ENCODE measurements around the gene PAQR4. TPM values are rescaled to one million over a fixed set of nuclear protein-coding genes. Genes with fewer than 3 reads are reported as not detected.

PAQR4 gene
- polyA plus RNA-seq, 1 donor from 2014 or later = 47.8 TPM

DNA sequence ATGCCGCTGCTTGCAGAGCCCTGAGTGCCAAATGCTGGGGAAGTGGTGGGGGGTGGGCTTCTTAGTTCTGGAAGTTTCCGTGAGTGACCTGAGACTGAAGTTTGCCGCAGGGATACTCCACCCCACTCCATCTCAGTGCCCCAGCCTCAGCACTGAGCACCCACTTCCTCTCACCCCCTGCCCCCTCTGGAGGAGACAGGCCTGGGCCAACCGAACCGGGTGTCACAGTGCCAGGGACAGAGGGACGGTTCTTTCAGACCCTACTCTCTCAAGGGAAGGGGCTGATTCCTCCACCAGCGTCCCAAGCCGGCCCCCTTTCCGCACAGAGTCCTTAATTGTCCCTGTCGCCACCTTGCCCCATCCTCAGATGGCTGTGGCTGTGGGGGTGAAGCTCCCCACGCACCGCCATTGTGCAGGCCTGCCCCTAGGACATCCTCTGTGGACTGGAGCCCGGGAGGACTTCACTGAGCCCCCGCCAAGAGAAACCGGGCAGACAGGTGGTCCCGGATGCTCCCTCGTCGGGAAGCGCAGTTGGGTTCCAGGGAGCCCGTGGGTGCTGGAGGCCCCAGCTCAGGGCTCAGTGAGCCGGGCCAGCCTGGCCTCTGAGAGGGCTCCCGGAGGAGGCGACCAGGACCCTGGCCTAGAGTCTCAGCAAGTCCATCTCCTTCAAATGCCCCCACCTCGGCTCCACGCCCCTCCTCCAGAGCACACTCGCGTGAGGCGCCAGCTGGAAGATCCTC, 6.6 kb upstream of the PAQR4 start:
- H3K27me3 ChIP-seq (ENCODE audit: insufficient read depth, low read depth, low read length) = peaks cover 48% of the 10 kb centered on the region
- TF ChIP-seq, protein P1, sequence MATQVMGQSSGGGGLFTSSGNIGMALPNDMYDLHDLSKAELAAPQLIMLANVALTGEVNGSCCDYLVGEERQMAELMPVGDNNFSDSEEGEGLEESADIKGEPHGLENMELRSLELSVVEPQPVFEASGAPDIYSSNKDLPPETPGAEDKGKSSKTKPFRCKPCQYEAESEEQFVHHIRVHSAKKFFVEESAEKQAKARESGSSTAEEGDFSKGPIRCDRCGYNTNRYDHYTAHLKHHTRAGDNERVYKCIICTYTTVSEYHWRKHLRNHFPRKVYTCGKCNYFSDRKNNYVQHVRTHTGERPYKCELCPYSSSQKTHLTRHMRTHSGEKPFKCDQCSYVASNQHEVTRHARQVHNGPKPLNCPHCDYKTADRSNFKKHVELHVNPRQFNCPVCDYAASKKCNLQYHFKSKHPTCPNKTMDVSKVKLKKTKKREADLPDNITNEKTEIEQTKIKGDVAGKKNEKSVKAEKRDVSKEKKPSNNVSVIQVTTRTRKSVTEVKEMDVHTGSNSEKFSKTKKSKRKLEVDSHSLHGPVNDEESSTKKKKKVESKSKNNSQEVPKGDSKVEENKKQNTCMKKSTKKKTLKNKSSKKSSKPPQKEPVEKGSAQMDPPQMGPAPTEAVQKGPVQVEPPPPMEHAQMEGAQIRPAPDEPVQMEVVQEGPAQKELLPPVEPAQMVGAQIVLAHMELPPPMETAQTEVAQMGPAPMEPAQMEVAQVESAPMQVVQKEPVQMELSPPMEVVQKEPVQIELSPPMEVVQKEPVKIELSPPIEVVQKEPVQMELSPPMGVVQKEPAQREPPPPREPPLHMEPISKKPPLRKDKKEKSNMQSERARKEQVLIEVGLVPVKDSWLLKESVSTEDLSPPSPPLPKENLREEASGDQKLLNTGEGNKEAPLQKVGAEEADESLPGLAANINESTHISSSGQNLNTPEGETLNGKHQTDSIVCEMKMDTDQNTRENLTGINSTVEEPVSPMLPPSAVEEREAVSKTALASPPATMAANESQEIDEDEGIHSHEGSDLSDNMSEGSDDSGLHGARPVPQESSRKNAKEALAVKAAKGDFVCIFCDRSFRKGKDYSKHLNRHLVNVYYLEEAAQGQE (IDR thresholded peaks at IDR 0.05; ENCODE audit: borderline replicate concordance) = no peak
- TF ChIP-seq EZH2 (IDR thresholded peaks at IDR 0.05; ENCODE audit: borderline replicate concordance, insufficient read depth, low read length, poor library complexity, severe bottlenecking) (no peak), POLR2AphosphoS5 (IDR thresholded peaks at IDR 0.05) (no peak), SMC3 (conservative IDR thresholded peaks at IDR 0.05; ENCODE audit: poor library complexity) (no peak), RAD21 (conservative IDR thresholded peaks at IDR 0.05) (no peak), TAF1 (IDR thresholded peaks at IDR 0.05; ENCODE audit: low read depth) (no peak), MXI1 (conservative IDR thresholded peaks at IDR 0.05; ENCODE audit: poor library complexity, severe bottlenecking) (no peak), EP300 (conservative IDR thresholded peaks at IDR 0.05; ENCODE audit: poor library complexity, severe bottlenecking) (no peak)
- TF ChIP-seq, protein P2, sequence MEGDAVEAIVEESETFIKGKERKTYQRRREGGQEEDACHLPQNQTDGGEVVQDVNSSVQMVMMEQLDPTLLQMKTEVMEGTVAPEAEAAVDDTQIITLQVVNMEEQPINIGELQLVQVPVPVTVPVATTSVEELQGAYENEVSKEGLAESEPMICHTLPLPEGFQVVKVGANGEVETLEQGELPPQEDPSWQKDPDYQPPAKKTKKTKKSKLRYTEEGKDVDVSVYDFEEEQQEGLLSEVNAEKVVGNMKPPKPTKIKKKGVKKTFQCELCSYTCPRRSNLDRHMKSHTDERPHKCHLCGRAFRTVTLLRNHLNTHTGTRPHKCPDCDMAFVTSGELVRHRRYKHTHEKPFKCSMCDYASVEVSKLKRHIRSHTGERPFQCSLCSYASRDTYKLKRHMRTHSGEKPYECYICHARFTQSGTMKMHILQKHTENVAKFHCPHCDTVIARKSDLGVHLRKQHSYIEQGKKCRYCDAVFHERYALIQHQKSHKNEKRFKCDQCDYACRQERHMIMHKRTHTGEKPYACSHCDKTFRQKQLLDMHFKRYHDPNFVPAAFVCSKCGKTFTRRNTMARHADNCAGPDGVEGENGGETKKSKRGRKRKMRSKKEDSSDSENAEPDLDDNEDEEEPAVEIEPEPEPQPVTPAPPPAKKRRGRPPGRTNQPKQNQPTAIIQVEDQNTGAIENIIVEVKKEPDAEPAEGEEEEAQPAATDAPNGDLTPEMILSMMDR (IDR thresholded peaks at IDR 0.05; ENCODE audit: poor library complexity, severe bottlenecking) = no peak
- no peaks in the 10 kb centered on the region for H3K79me2 ChIP-seq (replicated peaks; ENCODE audit: insufficient read depth, low read length)
- no peak overlapping the region for H3K9ac ChIP-seq (ENCODE audit: low read length)
- H3K4me2 ChIP-seq (ENCODE audit: low read length) = no peak overlapping the region
- no peaks in the 10 kb centered on the region for H4K20me1 ChIP-seq (ENCODE audit: insufficient read depth)
- H3K4me3 ChIP-seq (ENCODE audit: low read length) = no peak overlapping the region
- no peak overlapping the region for H2AFZ ChIP-seq (ENCODE audit: low read depth, low read length)
- no peaks in the 10 kb centered on the region for H3K9me2 ChIP-seq (ENCODE audit: insufficient read depth, low read length)
- no peaks in the 10 kb centered on the region for H3K36me3 ChIP-seq (ENCODE audit: insufficient read depth, low read length)
- H3K9me3 ChIP-seq (ENCODE audit: low read length) = no peaks in the 10 kb centered on the region
- H3K27ac ChIP-seq (ENCODE audit: low read length) = no peak overlapping the region
- no peaks in the 10 kb centered on the region for H3F3A ChIP-seq (ENCODE audit: insufficient read depth, low read length, poor library complexity, severe bottlenecking)

DNA sequence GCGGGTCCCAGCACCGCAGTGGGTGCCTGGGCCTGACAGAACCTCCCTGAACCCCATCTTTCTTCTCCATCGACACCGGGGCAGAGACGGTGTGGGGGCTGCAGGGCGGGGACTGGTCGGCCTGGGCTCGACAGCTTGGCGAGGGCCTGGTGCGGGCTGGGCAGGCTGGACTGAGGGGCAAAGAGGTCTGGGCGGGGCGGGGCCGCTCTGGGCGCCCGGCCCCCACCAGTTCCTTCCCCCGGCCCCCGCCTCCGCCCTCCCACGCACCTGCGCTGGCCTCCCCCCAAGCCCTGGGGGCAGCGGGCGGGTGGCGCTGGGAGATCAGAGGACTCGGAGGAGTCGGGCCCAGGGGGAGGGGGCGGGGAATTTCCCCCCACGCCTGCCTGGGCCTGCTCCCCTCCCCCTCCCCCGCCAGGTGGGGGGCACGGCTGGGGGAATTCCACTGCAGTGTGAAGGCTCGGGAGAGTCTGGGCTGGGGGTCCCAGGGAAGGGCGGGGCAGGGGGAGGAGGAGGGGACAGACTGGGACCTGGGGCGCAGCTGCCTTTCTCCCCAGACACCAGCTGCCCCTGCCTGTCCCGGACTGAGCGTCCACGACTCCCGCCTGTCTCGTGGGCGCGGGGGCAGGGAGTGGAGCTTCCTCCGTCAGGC, 6.0 kb upstream of the PAQR4 start:
- H3K4me2 ChIP-seq (ENCODE audit: low read length) = no peak overlapping the region
- H3F3A ChIP-seq (ENCODE audit: insufficient read depth, low read length, poor library complexity, severe bottlenecking) = no peaks in the 10 kb centered on the region
- peak overlapping the region; percentile 65 for H3K4me3 ChIP-seq (ENCODE audit: low read length)
- no peak overlapping the region for H3K27ac ChIP-seq (ENCODE audit: low read length)
- H4K20me1 ChIP-seq (ENCODE audit: insufficient read depth) = no peaks in the 10 kb centered on the region
- no peaks in the 10 kb centered on the region for H3K9me2 ChIP-seq (ENCODE audit: insufficient read depth, low read length)
- TF ChIP-seq TAF1 (IDR thresholded peaks at IDR 0.05; ENCODE audit: low read depth) (no peak), POLR2AphosphoS5 (IDR thresholded peaks at IDR 0.05) (no peak), MXI1 (conservative IDR thresholded peaks at IDR 0.05; ENCODE audit: poor library complexity, severe bottlenecking) (no peak), EP300 (conservative IDR thresholded peaks at IDR 0.05; ENCODE audit: poor library complexity, severe bottlenecking) (no peak), EZH2 (IDR thresholded peaks at IDR 0.05; ENCODE audit: borderline replicate concordance, insufficient read depth, low read length, poor library complexity, severe bottlenecking) (no peak), RAD21 (conservative IDR thresholded peaks at IDR 0.05) (no peak), SMC3 (conservative IDR thresholded peaks at IDR 0.05; ENCODE audit: poor library complexity) (no peak)
- TF ChIP-seq, protein P1 (IDR thresholded peaks at IDR 0.05; ENCODE audit: borderline replicate concordance) = no peak
- TF ChIP-seq, protein P2 (IDR thresholded peaks at IDR 0.05; ENCODE audit: poor library complexity, severe bottlenecking) = no peak
- no peak overlapping the region for H2AFZ ChIP-seq (ENCODE audit: low read depth, low read length)
- H3K79me2 ChIP-seq (replicated peaks; ENCODE audit: insufficient read depth, low read length) = no peaks in the 10 kb centered on the region
- no peaks in the 10 kb centered on the region for H3K9me3 ChIP-seq (ENCODE audit: low read length)
- peak overlapping the region; percentile 42 for H3K9ac ChIP-seq (ENCODE audit: low read length)
- H3K36me3 ChIP-seq (ENCODE audit: insufficient read depth, low read length) = no peaks in the 10 kb centered on the region
- peaks cover 55% of the 10 kb centered on the region for H3K27me3 ChIP-seq (ENCODE audit: insufficient read depth, low read depth, low read length)
